Measurements from ENCODE around the gene KCNMA1. TPM values are rescaled to one million over a fixed set of nuclear protein-coding genes. Genes with fewer than 3 reads are reported as not detected.

The KCNMA1 gene
- total and polyA plus RNA-seq, 5 donors: 1.5 to 6.1 (median 3.3) TPM

DNA sequence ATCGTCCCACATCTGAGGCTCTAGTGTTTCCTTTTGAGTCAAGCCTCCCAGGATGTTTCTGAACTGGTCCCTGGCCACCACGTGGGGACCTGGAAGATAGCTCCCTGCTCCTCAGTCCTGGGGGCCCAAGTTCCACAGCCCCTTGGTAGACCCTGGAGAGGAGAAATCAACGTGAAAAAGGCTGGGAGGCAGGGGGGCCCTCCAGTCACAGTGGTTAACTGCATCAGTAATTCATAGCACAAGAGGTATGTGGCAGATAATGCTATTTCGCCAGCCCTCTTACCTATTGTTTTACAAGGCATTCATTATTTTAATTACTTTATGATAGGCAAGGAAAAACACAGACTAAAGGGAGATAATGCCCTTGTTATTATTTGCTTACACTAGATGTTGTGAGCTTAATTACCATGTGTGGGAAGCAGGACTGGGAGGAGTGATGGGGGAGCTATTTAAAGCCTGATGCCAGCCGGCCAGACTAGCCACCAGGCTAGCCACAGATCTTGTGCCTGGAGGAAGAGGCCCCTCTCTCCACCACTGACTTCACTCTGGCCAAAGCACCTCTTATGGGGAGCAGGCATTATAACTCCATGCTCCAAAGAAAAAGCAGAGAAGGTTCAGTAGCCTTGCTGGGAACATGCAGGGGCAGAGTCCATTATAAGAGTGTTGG lies 230.7 kb downstream of the KCNMA1 start:
- H3K4me3 ChIP-seq (ENCODE audit: low read length): no peak overlapping the region
- ATAC-seq (no peak), DNase-seq (no peak)
- H3K27ac ChIP-seq (ENCODE audit: low read length): no peak overlapping the region
- WGBS: 68% methylated on average over 5 of the region's 5 CpGs
- intact Hi-C loops (cut with DNase I): no loop called here
- H3K27me3 ChIP-seq (ENCODE audit: control insufficient read depth, insufficient read depth): no peaks in the 10 kb centered on the region
- H3K9me3 ChIP-seq (ENCODE audit: control insufficient read depth, low read length): no peaks in the 10 kb centered on the region
- H3K4me1 ChIP-seq (ENCODE audit: control insufficient read depth, insufficient read depth, low read length): no peaks in the 10 kb centered on the region

DNA sequence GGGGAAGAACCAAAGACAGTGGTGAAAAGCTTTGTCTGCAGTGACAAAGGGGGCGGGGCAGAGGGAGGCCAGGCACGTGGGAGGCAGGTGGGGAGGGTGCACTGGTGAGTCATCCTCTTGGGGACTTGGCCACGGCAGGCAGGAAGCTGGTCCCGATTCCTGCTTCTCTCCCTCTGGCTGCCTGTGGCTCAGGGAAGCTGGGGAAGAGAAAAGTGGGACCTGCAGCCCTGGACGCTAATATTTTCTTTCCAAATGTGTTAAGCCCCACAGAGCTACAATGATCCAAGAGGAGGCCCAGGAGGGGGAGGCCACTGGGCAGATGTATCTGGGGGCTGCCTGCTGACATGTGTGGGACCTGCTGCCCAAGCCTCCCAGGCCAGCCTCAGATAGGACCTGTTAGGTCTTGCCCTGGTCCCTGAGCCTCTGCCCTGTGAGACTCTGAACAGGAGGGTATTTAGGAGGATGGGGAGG lies 231.8 kb downstream of the KCNMA1 start:
- Histone ChIP-seq H3K27ac (ENCODE audit: low read length) (no peak overlapping the region), H3K4me3 (ENCODE audit: low read length) (no peak overlapping the region), H3K4me1 (ENCODE audit: control insufficient read depth, insufficient read depth, low read length) (no peaks in the 10 kb centered on the region), H3K27me3 (ENCODE audit: control insufficient read depth, insufficient read depth) (no peaks in the 10 kb centered on the region), H3K9me3 (ENCODE audit: control insufficient read depth, low read length) (no peaks in the 10 kb centered on the region)
- DNase-seq: peak; percentile 40 to 72 (median 65)
- peak; percentile 63 to 78 for ATAC-seq
- WGBS: 18% methylated on average over 5 of the region's 5 CpGs
- intact Hi-C loops (cut with DNase I): no loop called here

DNA sequence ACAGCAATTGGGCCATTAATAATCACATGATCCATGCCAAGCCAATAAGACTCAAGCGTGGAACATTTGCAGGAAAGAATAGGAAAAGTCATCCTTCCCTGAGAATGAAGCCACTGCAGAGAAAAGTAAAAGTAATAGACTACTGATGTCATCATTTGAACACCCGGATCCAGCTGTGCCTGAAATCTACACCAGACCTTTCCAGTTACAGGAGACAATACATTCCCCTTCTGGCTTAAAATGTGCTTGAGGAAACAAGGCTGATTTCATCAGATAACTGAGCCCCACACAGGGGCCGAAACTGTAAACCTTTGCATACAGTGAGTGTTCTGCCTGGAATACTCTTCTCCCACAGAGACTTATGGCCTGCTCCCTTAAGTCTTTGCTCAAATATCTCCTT lies 232.8 kb downstream of the KCNMA1 start:
- ATAC-seq (no peak), DNase-seq (no peak)
- H3K4me1 ChIP-seq (ENCODE audit: control insufficient read depth, insufficient read depth, low read length): no peaks in the 10 kb centered on the region
- no peak overlapping the region for H3K27ac ChIP-seq (ENCODE audit: low read length)
- no peaks in the 10 kb centered on the region for H3K27me3 ChIP-seq (ENCODE audit: control insufficient read depth, insufficient read depth)
- 64% methylated on average over 3 of the region's 3 CpGs for WGBS
- intact Hi-C loops (cut with DNase I): no loop called here
- H3K4me3 ChIP-seq (ENCODE audit: low read length): no peak overlapping the region
- no peaks in the 10 kb centered on the region for H3K9me3 ChIP-seq (ENCODE audit: control insufficient read depth, low read length)

DNA sequence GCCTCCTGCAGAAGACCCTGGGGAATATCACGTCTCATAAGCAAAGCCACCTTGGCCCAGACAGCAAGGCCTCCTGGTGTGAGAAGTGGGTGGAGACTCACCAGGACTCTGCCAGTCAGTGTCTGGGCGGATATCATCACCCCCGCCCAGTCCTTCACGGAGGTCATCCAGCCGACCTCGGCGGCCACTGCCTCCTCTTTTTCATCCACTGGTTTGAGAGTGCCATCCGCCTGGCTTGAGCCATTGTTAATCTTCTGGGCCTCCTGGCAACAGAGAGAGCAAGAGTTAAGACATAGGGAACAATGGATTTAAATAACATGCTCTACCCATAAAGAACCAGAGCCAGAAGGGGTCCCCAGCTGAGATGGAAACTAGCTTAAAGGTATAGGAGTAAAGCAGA lies 233.8 kb downstream of the KCNMA1 start:
- DNase-seq (no peak), ATAC-seq (no peak)
- Histone ChIP-seq H3K4me1 (ENCODE audit: control insufficient read depth, insufficient read depth, low read length) (no peaks in the 10 kb centered on the region), H3K27ac (ENCODE audit: low read length) (no peak overlapping the region), H3K27me3 (ENCODE audit: control insufficient read depth, insufficient read depth) (no peaks in the 10 kb centered on the region), H3K9me3 (ENCODE audit: control insufficient read depth, low read length) (no peaks in the 10 kb centered on the region), H3K4me3 (ENCODE audit: low read length) (no peak overlapping the region)
- intact Hi-C loops (cut with DNase I): no loop called here
- 73% methylated on average over 8 of the region's 8 CpGs for WGBS

DNA sequence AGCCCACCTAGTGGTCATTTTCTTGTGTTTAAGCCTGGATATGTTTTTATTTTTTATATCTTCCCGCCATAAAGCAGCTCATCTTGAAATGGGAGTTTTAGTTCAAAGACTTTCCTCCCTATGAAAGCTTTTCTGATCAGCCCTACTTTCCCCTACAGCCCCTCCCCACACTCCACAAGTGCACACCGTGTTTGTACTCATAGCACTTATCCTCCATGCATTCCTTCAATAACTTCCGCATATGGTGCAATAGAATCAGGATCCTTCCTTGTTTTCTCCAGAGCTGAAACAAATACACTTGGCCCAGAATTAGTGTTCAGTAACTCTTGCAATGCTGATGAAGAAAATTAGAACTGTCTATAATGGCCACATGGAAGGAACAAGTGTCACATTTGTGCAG lies 235.9 kb downstream of the KCNMA1 start:
- 77% methylated on average over 3 of the region's 3 CpGs for WGBS
- Histone ChIP-seq H3K4me3 (ENCODE audit: low read length) (no peak overlapping the region), H3K27me3 (ENCODE audit: control insufficient read depth, insufficient read depth) (no peaks in the 10 kb centered on the region), H3K9me3 (ENCODE audit: control insufficient read depth, low read length) (no peaks in the 10 kb centered on the region), H3K4me1 (ENCODE audit: control insufficient read depth, insufficient read depth, low read length) (no peaks in the 10 kb centered on the region), H3K27ac (ENCODE audit: low read length) (no peak overlapping the region)
- ATAC-seq (no peak), DNase-seq (no peak)
- intact Hi-C loops (cut with DNase I): no loop called here

DNA sequence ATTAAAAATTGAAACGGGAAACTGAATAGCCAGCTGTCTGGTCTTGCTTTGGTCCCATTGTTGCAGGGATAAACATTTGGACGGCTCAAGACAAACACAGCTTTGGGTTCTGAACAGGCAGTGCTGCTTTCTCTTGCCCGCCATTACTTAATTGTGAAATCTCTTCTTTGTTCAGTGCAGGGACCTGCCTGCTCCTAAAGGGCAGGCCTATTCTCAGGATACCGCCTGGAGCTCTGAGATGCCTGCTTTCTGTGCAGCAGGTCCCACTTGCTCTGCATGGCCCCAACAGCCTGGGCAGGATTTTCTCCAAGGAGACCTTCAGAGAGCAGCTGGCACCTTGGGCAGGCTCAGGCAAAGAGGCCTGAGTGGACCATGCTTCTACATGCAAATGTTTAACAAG lies 237.6 kb downstream of the KCNMA1 start:
- no peak for ATAC-seq
- DNase-seq: no peak
- Histone ChIP-seq H3K4me1 (ENCODE audit: control insufficient read depth, insufficient read depth, low read length) (no peaks in the 10 kb centered on the region), H3K27ac (ENCODE audit: low read length) (no peak overlapping the region), H3K4me3 (ENCODE audit: low read length) (no peak overlapping the region), H3K9me3 (ENCODE audit: control insufficient read depth, low read length) (no peaks in the 10 kb centered on the region), H3K27me3 (ENCODE audit: control insufficient read depth, insufficient read depth) (no peaks in the 10 kb centered on the region)
- WGBS: 85% methylated on average over 4 of the region's 4 CpGs
- intact Hi-C loops (cut with DNase I): no loop called here

DNA sequence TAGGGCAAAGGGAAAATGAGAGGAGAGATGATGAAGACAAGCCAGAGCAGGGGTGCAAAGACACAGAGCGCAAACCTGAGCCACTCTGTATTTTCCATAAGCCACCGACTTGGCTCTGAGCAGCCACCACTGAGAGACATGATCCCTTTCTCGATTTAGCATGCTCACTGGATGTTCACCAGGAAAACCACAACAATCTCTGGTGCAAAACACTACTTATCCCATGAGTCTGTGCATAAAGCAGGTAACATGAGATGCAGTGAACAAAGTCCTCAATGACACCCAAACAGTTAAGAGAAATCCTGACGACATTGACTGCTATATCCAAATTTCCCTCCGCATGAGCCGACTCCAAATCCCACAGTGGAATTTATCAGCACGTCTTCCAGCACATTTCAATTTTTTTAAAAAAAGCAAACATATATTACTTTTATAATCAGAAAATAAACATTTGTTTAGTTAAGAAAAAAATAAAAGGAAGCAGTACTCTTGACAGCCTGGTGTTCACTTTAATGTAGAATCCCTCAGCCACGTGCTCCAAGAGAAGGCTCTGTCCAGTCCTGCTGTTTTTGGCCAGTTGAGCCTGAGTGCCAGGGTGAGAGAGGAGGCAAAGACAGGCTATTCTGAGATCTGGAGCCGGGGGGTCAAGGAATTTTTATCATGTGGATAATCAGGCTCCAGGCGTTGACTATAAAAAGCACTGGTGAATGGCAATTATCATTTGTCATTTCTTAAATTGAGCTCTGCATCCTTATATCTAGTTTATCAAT lies 238.4 kb downstream of the KCNMA1 start:
- 51% methylated on average over 10 of the region's 10 CpGs for WGBS
- intact Hi-C loops (cut with DNase I): loop anchor here in 2 of 4 donors (10.0 kb wide), 1 partner anchor 224 kb away; no protein-coding TSS in a partner anchor
- ATAC-seq (no peak), DNase-seq (no peak)
- no peaks in the 10 kb centered on the region for H3K27me3 ChIP-seq (ENCODE audit: control insufficient read depth, insufficient read depth)
- no peak overlapping the region for H3K27ac ChIP-seq (ENCODE audit: low read length)
- no peaks in the 10 kb centered on the region for H3K9me3 ChIP-seq (ENCODE audit: control insufficient read depth, low read length)
- H3K4me3 ChIP-seq (ENCODE audit: low read length): no peak overlapping the region
- no peaks in the 10 kb centered on the region for H3K4me1 ChIP-seq (ENCODE audit: control insufficient read depth, insufficient read depth, low read length)

DNA sequence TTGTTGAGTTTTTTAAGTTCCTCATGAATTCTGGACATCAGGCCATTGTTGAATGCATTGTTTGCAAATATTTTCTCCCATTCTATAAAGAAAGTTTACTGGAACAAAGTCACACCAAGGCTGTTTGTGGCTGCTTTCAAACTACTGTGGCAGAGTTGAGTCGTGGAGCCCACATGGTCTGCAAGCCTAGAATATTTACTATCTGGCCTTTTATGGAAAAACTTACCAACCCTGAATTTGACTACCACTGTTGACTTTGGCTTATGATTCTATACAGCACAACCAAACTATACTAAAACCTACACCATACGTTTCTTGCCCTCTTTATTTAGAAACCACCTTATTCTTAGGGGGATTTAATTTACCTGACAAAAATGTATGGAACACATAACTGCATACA lies 239.1 kb downstream of the KCNMA1 start:
- Histone ChIP-seq H3K27ac (ENCODE audit: low read length) (no peak overlapping the region), H3K27me3 (ENCODE audit: control insufficient read depth, insufficient read depth) (no peaks in the 10 kb centered on the region), H3K4me1 (ENCODE audit: control insufficient read depth, insufficient read depth, low read length) (no peaks in the 10 kb centered on the region), H3K4me3 (ENCODE audit: low read length) (no peak overlapping the region), H3K9me3 (ENCODE audit: control insufficient read depth, low read length) (no peaks in the 10 kb centered on the region)
- intact Hi-C loops (cut with DNase I): loop anchor here in 2 of 4 donors (10.0 kb wide), 1 partner anchor 224 kb away; no protein-coding TSS in a partner anchor
- DNase-seq: no peak
- WGBS: 62% methylated on average over 2 of the region's 2 CpGs
- ATAC-seq: no peak

DNA sequence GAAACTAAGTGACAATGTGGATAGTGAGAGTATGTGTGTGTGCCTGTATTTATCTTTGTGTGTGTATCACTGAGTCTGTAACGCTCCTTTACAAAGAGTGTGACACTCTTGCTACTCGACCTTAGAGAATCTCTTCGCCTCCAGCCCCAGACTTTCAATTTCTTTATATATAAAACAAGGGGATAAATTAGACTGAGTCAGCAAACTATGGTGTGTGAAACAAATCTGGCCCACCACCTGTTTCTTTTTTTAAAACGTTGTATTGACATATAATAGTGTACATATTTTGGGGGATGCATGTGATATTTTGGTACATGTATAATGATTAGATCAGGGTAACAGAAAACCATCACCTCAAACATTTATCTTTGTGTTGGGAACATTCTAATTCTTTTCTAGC lies 240.5 kb downstream of the KCNMA1 start:
- Histone ChIP-seq H3K27ac (ENCODE audit: low read length) (no peak overlapping the region), H3K4me3 (ENCODE audit: low read length) (no peak overlapping the region), H3K27me3 (ENCODE audit: control insufficient read depth, insufficient read depth) (no peaks in the 10 kb centered on the region), H3K9me3 (ENCODE audit: control insufficient read depth, low read length) (no peaks in the 10 kb centered on the region), H3K4me1 (ENCODE audit: control insufficient read depth, insufficient read depth, low read length) (no peaks in the 10 kb centered on the region)
- intact Hi-C loops (cut with DNase I): loop anchor here in 2 of 4 donors (10.0 kb wide), 1 partner anchor 222 kb away; no protein-coding TSS in a partner anchor
- DNase-seq (no peak), ATAC-seq (no peak)
- 76% methylated on average over 4 of the region's 4 CpGs for WGBS

DNA sequence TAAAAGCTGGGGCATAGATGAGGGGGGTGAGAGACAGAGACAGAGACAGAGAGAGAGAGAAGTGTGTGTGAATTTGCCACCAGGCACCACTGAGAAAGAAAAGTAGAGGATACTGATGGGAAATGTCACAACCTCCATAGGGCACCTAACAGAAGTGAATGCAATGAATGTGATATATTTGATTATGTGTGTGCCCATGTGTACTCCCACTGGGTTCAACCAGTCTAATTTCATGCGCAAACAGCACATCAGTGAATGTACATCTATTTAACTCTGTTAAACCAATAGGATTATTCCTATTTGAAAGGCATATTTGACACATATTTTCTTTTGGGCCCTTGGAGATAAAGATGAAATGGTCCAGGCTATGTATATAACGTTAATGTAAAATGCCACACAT lies 241.3 kb downstream of the KCNMA1 start:
- Histone ChIP-seq H3K27ac (ENCODE audit: low read length) (no peak overlapping the region), H3K4me3 (ENCODE audit: low read length) (no peak overlapping the region), H3K27me3 (ENCODE audit: control insufficient read depth, insufficient read depth) (no peaks in the 10 kb centered on the region), H3K9me3 (ENCODE audit: control insufficient read depth, low read length) (no peaks in the 10 kb centered on the region), H3K4me1 (ENCODE audit: control insufficient read depth, insufficient read depth, low read length) (no peaks in the 10 kb centered on the region)
- DNase-seq: no peak
- intact Hi-C loops (cut with DNase I): loop anchor here in 2 of 4 donors (10.0 kb wide), 1 partner anchor 221 kb away; no protein-coding TSS in a partner anchor
- WGBS: 89% methylated on average over 2 of the region's 2 CpGs
- no peak for ATAC-seq

DNA sequence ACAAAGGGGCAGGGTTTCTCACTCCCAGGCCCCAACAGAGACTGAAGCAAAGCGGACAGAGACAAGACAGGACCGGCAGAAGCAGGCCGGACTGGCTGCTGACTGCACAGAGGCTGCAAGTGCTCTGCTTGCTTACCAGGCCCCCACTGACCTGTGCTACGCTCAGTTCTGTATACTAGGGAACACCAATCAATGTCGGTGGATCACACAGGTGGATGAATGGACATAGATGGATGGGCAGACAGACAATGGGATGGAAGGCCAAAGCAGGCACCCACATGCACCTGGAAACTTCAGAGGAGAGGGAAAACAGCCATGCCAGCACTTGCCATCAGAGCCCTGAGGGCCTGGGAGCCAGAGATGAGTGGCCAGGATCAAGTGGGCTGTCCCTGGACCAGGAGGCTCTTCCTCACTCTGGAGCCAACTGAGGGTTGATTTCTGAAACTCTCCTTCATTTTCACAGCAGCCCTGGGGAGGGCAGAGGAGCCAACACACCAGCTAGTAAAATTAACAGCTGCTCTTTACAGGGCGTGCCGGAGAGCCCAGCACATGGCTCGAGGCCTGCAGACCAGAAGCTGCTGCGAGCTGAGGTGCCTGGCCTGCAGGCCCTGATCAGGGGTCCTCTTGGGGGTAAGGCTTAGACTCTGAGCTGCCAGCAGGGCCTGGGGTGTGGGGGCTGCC lies 243.6 kb downstream of the KCNMA1 start:
- Histone ChIP-seq H3K9me3 (ENCODE audit: control insufficient read depth, low read length) (no peaks in the 10 kb centered on the region), H3K4me3 (ENCODE audit: low read length) (no peak overlapping the region), H3K27me3 (ENCODE audit: control insufficient read depth, insufficient read depth) (no peaks in the 10 kb centered on the region), H3K4me1 (ENCODE audit: control insufficient read depth, insufficient read depth, low read length) (no peaks in the 10 kb centered on the region), H3K27ac (ENCODE audit: low read length) (no peak overlapping the region)
- intact Hi-C loops (cut with DNase I): loop anchor here (5.0 to 10.0 kb wide), 3 partner anchors 219 to 248 kb away; partner anchors contain the start of gene KCNMA1 (in 1 of the 4)
- DNase-seq (no peak), ATAC-seq (no peak)
- WGBS: 84% methylated on average over 9 of the region's 9 CpGs

Measured in right cardiac atrium (tissue), 5 donors.